ENCODE results near the gene RBX1. TPM values are rescaled to one million over a fixed set of nuclear protein-coding genes. Genes with fewer than 3 reads are reported as not detected.
A peak's percentile ranks its signal among the peaks of the same experiment; 100 is the strongest.

RBX1 gene
- total RNA-seq, 1 donor from 2014 or later: 78.6 TPM

GRCh38 chr22:41021613-41022454, 70.7 kb downstream of the RBX1 start:
- Mint-ChIP-seq H3K4me1 (peaks cover 19% of the 10 kb centered on the region), H3K9me3 (no peaks in the 10 kb centered on the region), H3K27ac (peak overlapping the region; percentile 96), H3K4me3 (peak overlapping the region; percentile 96), H3K36me3 (ENCODE audit: low read depth) (peaks cover 2% of the 10 kb centered on the region), H3K27me3 (no peaks in the 10 kb centered on the region)
- TF ChIP-seq CTCF (IDR thresholded peaks at IDR 0.05): no peak
- ATAC-seq (ENCODE audit: low read depth) (peak; percentile 75), DNase-seq (peak; percentile 69)
- POLR2A ChIA-PET: interaction anchor here (0.5 to 3.5 kb wide), 27 partner anchors 12 to 1532 kb away, joined by 3 to 122 read pairs (median 4); partner anchors contain the start of genes DESI1, EP300, RBX1 and ST13
- CTCF ChIA-PET: interaction anchor here (1.0 to 2.3 kb wide), 6 partner anchors 39 to 216 kb away, joined by 3 to 13 read pairs (median 5); no protein-coding TSS in a partner anchor
- intact Hi-C loops (cut with micrococcal nuclease): loop anchor here (1.0 to 2.0 kb wide), 5 partner anchors 47 to 165 kb away; partner anchors contain the start of genes RBX1, ST13 and XPNPEP3

- Mint-ChIP-seq H3K27ac (peak overlapping the region; percentile 87), H3K4me3 (peak overlapping the region; percentile 85)
- CTCF ChIA-PET: interaction anchor here (1.0 to 2.3 kb wide), 6 partner anchors 40 to 215 kb away, joined by 3 to 13 read pairs (median 5); no protein-coding TSS in a partner anchor
Measured at GRCh38 chr22:41022470-41023298, 71.5 kb downstream of the RBX1 start.

More at GRCh38 chr22:41022470-41023298, 71.5 kb downstream of the RBX1 start:
- intact Hi-C loops (cut with micrococcal nuclease): loop anchor here (1.0 to 2.0 kb wide), 5 partner anchors 47 to 166 kb away; partner anchors contain the start of genes RBX1, ST13 and XPNPEP3
- no peaks in the 10 kb centered on the region for H3K9me3 Mint-ChIP-seq
- TF ChIP-seq CTCF (IDR thresholded peaks at IDR 0.05): no peak
- no peaks in the 10 kb centered on the region for H3K27me3 Mint-ChIP-seq
- H3K36me3 Mint-ChIP-seq (ENCODE audit: low read depth): peaks cover 2% of the 10 kb centered on the region
- POLR2A ChIA-PET: interaction anchor here (0.5 to 3.5 kb wide), 24 partner anchors 13 to 1290 kb away, joined by 3 to 122 read pairs (median 4); partner anchors contain the start of genes DESI1, EP300, RBX1 and ST13
- peaks cover 19% of the 10 kb centered on the region for H3K4me1 Mint-ChIP-seq
- DNase-seq (peak; percentile 87), ATAC-seq (ENCODE audit: low read depth) (peak; percentile 75)

Other genes starting within 250 kb of the RBX1 start
- 14.8 and 19.3 TPM in 2 replicates for gene SLC25A17, start 132.0 kb upstream of the RBX1 start, total RNA-seq
- 183 and 221 TPM in 2 replicates for gene ST13, start 94.7 kb upstream of the RBX1 start, total RNA-seq
- 20.3 and 20.8 TPM in 2 replicates for gene XPNPEP3, start 94.2 kb upstream of the RBX1 start, total RNA-seq
- not detected in 2 replicates for gene DNAJB7, start 89.3 kb upstream of the RBX1 start, total RNA-seq
- 131 and 159 TPM in 2 replicates for gene EP300, start 141.2 kb downstream of the RBX1 start, total RNA-seq

Measured in activated B cell treated with CpG ODN at 0.5 μM for 24 hours (primary cell).